Uterus (tissue), 4 donors: ENCODE results near the gene UBE2QL1. TPM values are rescaled to one million over a fixed set of nuclear protein-coding genes. Genes with fewer than 3 reads are reported as not detected.

Source experiments
- DNase-seq, 2 donors: peaks; one replicate each; pipeline ENCODE4 v3.0.0-alpha.2; 2019 to 2020
- H3K27ac ChIP-seq, 2 donors: fragments of 200-600 bp; sonication (generic); 1 replicate in 1 of 2; 2 replicates in 1 of 2; pipeline ENCODE4 v1.5.1; 2016 to 2018
- H3K27me3 ChIP-seq, 2 donors: fragments of 200-600 bp; sonication (generic); one replicate each; pipeline ENCODE4 v1.5.1; 2018 to 2019; ENCODE audit warnings: control low read depth in 1 of 2
- H3K36me3 ChIP-seq, 2 donors: fragments of 200-600 bp; sonication (generic); one replicate each; pipeline ENCODE4 v1.5.1; 2019; ENCODE audit warnings: control low read depth in 1 of 2
- H3K4me1 ChIP-seq, 2 donors: fragments of 200-600 bp; sonication (generic); one replicate each; pipeline ENCODE4 v1.5.1; 2018 to 2019; ENCODE audit warnings: control low read depth in 1 of 2
- H3K4me3 ChIP-seq, 2 donors: fragments of 200-600 bp; sonication (generic); 1 replicate in 1 of 2; 2 replicates in 1 of 2; pipeline ENCODE4 v1.5.1; 2018 to 2019; ENCODE audit warnings: mild to moderate bottlenecking in 1 of 2
- H3K9me3 ChIP-seq, 2 donors: fragments of 200-600 bp; sonication (generic); one replicate each; pipeline ENCODE4 v1.5.1; 2019; ENCODE audit warnings: control low read depth in 1 of 2
- CTCF ChIP-seq, 4 experiments: fragments of 200-600 bp in 2 of 4; fragments of 450-650 bp in 2 of 4; sonication (generic) in 2 of 4; IDR thresholded peaks; one replicate each; pipeline ENCODE4 v1.5.1; 2016 to 2019; ENCODE audit warnings: antibody characterized with exemption in 4 of 4, mild to moderate bottlenecking in 2 of 4, moderate library complexity in 1 of 4
- POLR2A ChIP-seq, 2 donors: fragments of 450-650 bp; IDR thresholded peaks; one replicate each; pipeline ENCODE4 v1.6.1; 2016; ENCODE audit warnings: antibody characterized with exemption in 2 of 2, mild to moderate bottlenecking in 1 of 2, moderate library complexity in 1 of 2
- intact Hi-C: fragments of 100-400 bp; cut with DNase I; formaldehyde crosslinking; loops from one replicate; pipeline ENCODE4 v1.15.1; 2023; ENCODE audit warnings: low total_unique reads
- total RNA-seq, 4 donors: library from RNA; depleted of rRNA in 3 of 4; stranded (reverse); fragments of >200 nt in 3 of 4; gene quantifications; one replicate each; pipeline versions ENCODE4 v1.1.0 to v1.2.4, GENCODE V29; 2014 to 2023
- donor health status: DM: yes; HTN: yes; CAD: no.

Gene UBE2QL1
- total RNA-seq, 4 donors from 2014 or later: 0.34 to 0.90 TPM; not detected in 2

GRCh38 chr5:6408627-6409446 is 39.8 kb upstream of the UBE2QL1 start:
- intact Hi-C loops: no loop called here
- Histone ChIP-seq H3K27ac (no peak overlapping the region), H3K27me3 (no peaks in the 10 kb centered on the region), H3K4me1 (no peaks in the 10 kb centered on the region), H3K4me3 (no peak overlapping the region), H3K36me3 (no peaks in the 10 kb centered on the region), H3K9me3 (no peaks in the 10 kb centered on the region)
- TF ChIP-seq POLR2A (IDR thresholded peaks at IDR 0.05) (no peak), CTCF (IDR thresholded peaks at IDR 0.05) (no peak)
- no peak for DNase-seq

- Histone ChIP-seq H3K27me3 (no peaks in the 10 kb centered on the region), H3K4me1 (no peaks in the 10 kb centered on the region), H3K27ac (no peak overlapping the region), H3K9me3 (no peaks in the 10 kb centered on the region), H3K36me3 (no peaks in the 10 kb centered on the region), H3K4me3 (no peak overlapping the region)
- TF ChIP-seq CTCF (IDR thresholded peaks at IDR 0.05): no peak
- no peak for TF ChIP-seq POLR2A (IDR thresholded peaks at IDR 0.05)
- DNase-seq: no peak
- intact Hi-C loops: no loop called here
Measured at GRCh38 chr5:6410421-6410820, 38.2 kb upstream of the UBE2QL1 start.

GRCh38 chr5:6411141-6411540 is 37.5 kb upstream of the UBE2QL1 start:
- no peaks in the 10 kb centered on the region for H3K36me3 ChIP-seq
- no peaks in the 10 kb centered on the region for H3K4me1 ChIP-seq
- H3K9me3 ChIP-seq: no peaks in the 10 kb centered on the region
- intact Hi-C loops: no loop called here
- no peak for DNase-seq
- no peaks in the 10 kb centered on the region for H3K27me3 ChIP-seq
- no peak for TF ChIP-seq CTCF (IDR thresholded peaks at IDR 0.05)
- TF ChIP-seq POLR2A (IDR thresholded peaks at IDR 0.05): no peak
- H3K27ac ChIP-seq: no peak overlapping the region
- no peak overlapping the region for H3K4me3 ChIP-seq

- Histone ChIP-seq H3K9me3 (no peaks in the 10 kb centered on the region), H3K27me3 (no peaks in the 10 kb centered on the region), H3K4me3 (no peak overlapping the region), H3K27ac (no peak overlapping the region), H3K4me1 (no peaks in the 10 kb centered on the region), H3K36me3 (no peaks in the 10 kb centered on the region)
- intact Hi-C loops: no loop called here
- DNase-seq: no peak
- no peak for TF ChIP-seq CTCF (IDR thresholded peaks at IDR 0.05)
- TF ChIP-seq POLR2A (IDR thresholded peaks at IDR 0.05): no peak
Measured at GRCh38 chr5:6412811-6413210, 35.8 kb upstream of the UBE2QL1 start.

DNA sequence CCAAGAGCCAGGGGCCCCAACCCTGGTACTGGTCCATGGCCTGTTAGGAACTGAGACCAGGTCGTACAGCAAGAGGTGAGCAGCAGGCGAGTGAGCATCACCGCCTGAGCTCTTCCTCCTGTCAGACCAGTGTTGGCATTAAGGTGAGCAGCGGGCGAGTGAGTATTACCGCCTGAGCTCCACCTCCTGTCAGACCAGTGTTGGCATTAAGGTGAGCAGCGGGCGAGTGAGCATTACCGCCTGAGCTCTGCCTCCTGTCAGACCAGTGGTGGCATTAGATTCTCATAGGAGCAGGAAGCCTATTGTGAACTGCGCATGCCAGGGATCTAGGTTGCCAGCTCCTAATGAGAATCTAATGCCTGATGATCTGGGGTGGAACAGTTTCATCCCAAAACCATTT is 31.0 kb upstream of the UBE2QL1 start:
- no peak for DNase-seq
- no peaks in the 10 kb centered on the region for H3K9me3 ChIP-seq
- intact Hi-C loops: no loop called here
- no peak overlapping the region for H3K4me3 ChIP-seq
- H3K27me3 ChIP-seq: no peaks in the 10 kb centered on the region
- no peaks in the 10 kb centered on the region for H3K36me3 ChIP-seq
- TF ChIP-seq POLR2A (IDR thresholded peaks at IDR 0.05) (no peak), CTCF (IDR thresholded peaks at IDR 0.05) (no peak)
- H3K27ac ChIP-seq: no peak overlapping the region
- no peaks in the 10 kb centered on the region for H3K4me1 ChIP-seq
